ENCODE measurements around the gene LUZP1. TPM values are rescaled to one million over a fixed set of nuclear protein-coding genes. Genes with fewer than 3 reads are reported as not detected.

The LUZP1 gene
- polyA plus RNA-seq, 1 donor from 2014 or later, result 13.2 TPM

DNA sequence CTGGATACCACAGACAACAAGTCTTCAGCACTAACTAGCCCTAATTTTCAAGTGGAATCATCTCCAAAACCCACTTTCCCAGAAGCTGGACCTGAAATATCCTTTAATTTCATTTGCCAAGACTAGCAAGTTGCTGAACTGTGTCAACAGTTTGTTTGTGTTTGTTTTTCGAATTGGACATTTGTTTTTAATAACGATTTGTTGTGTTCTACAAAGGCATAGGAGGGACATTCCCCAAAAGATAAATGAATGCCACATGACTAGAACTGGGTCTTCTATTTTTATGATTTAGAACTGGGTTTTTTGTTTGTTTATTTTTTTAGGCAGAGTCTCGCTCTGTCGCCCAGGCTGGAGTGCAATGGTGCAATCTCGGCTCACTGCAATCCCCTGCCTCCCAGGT is 17.9 kb downstream of the LUZP1 start:
- no peaks in the 10 kb centered on the region for H3K27me3 Mint-ChIP-seq
- H3K9me3 Mint-ChIP-seq, result no peaks in the 10 kb centered on the region
- no peak overlapping the region for H3K4me3 Mint-ChIP-seq
- no peak overlapping the region for H3K27ac Mint-ChIP-seq
- H3K4me1 Mint-ChIP-seq, result peaks cover 8 to 24% (median 16%) of the 10 kb centered on the region in 3 donors
- H3K36me3 Mint-ChIP-seq, result peaks cover 8% of the 10 kb centered on the region

DNA sequence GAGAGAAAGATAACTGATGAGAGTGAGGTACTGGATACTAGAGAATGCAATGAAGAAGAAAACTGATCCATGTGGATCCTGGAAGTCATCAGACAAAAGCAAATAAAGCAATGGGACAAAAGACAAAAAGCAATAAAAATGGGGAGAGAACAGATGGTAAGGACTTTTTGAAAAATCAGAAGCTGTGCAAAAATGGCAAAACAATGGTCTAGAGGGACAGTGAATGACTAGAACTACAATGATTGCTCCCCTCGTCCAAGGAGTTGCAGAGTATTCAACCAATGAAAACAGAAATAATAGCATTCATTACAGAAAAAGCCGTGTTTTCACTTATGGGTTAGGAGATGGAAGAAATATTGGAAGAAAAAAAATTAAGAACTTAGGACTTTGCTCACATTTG is 18.5 kb downstream of the LUZP1 start:
- Mint-ChIP-seq H3K9me3 (no peaks in the 10 kb centered on the region), H3K27ac (no peak overlapping the region), H3K4me1 (peaks cover 8 to 24% (median 16%) of the 10 kb centered on the region in 3 donors), H3K4me3 (no peak overlapping the region), H3K36me3 (peaks cover 8% of the 10 kb centered on the region), H3K27me3 (no peaks in the 10 kb centered on the region)

DNA sequence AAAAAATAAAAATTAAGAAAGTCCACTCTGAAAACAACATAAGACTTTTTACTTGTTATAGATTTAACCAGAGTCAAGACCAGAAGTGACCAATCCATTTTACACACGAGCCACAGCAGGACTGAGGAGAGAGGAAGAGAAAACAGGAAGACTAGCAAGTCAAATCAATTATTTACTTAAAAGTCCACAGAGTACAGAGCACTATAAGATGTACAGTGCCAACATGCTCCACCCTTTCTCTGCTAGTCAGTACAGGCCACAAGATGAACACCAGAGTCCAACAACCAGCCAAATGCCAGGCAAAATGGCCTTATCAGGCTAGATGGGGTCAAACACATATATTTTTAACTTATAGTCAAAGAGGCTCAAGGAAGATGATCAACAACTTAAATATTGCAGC is 19.5 kb downstream of the LUZP1 start:
- H3K4me1 Mint-ChIP-seq, result peaks cover 11 to 24% (median 16%) of the 10 kb centered on the region in 3 donors
- no peak overlapping the region for H3K4me3 Mint-ChIP-seq
- H3K36me3 Mint-ChIP-seq, result peaks cover 8% of the 10 kb centered on the region
- no peak overlapping the region for H3K27ac Mint-ChIP-seq
- H3K27me3 Mint-ChIP-seq, result no peaks in the 10 kb centered on the region
- H3K9me3 Mint-ChIP-seq, result no peaks in the 10 kb centered on the region

- H3K27me3 Mint-ChIP-seq, result no peaks in the 10 kb centered on the region
- no peaks in the 10 kb centered on the region for H3K9me3 Mint-ChIP-seq
- H3K27ac Mint-ChIP-seq, result no peak overlapping the region
- peaks cover 10 to 24% (median 14%) of the 10 kb centered on the region in 3 donors for H3K4me1 Mint-ChIP-seq
- no peak overlapping the region for H3K4me3 Mint-ChIP-seq
- peaks cover 5% of the 10 kb centered on the region for H3K36me3 Mint-ChIP-seq
These were observed 20.6 kb downstream of the LUZP1 start for GRCh38 chr1:23148084-23148483.

- Mint-ChIP-seq H3K4me3 (peak overlapping the region in 1 of 4 donors; percentile 31), H3K36me3 (peaks cover 1% of the 10 kb centered on the region), H3K27me3 (no peaks in the 10 kb centered on the region), H3K9me3 (no peaks in the 10 kb centered on the region), H3K4me1 (peaks cover 0 to 5% (median 2%) of the 10 kb centered on the region in 3 donors), H3K27ac (no peak overlapping the region)
These were observed 27.6 kb downstream of the LUZP1 start for GRCh38 chr1:23140940-23141596.

DNA sequence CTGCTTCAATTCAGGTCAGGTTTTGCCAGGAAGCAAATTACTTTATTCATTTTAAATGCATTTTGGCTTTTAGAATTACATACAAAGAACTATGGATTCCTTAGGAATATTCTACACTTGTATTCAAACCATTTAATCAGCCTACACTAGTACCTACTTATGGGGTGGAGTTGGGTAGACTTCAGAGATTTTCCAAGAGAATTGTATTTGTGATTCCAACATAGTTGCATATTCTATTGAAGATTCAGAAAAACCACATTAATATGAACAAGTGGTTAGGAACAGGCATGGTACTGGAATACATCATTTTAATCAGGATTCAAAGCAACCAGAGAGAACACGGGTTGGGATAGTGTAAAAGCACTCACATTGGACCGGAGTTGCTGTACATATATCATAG is 33.4 kb downstream of the LUZP1 start:
- no peak overlapping the region for H3K27ac Mint-ChIP-seq
- peaks cover 3% of the 10 kb centered on the region for H3K36me3 Mint-ChIP-seq
- no peaks in the 10 kb centered on the region for H3K27me3 Mint-ChIP-seq
- H3K4me1 Mint-ChIP-seq, result peaks cover 0 to 4% (median 4%) of the 10 kb centered on the region in 3 donors
- H3K4me3 Mint-ChIP-seq, result no peak overlapping the region
- no peaks in the 10 kb centered on the region for H3K9me3 Mint-ChIP-seq

- H3K36me3 Mint-ChIP-seq, result peaks cover 3% of the 10 kb centered on the region
- peaks cover 0 to 4% (median 4%) of the 10 kb centered on the region in 3 donors for H3K4me1 Mint-ChIP-seq
- no peaks in the 10 kb centered on the region for H3K9me3 Mint-ChIP-seq
- H3K27ac Mint-ChIP-seq, result no peak overlapping the region
- H3K27me3 Mint-ChIP-seq, result no peaks in the 10 kb centered on the region
- H3K4me3 Mint-ChIP-seq, result no peak overlapping the region
These were observed 34.6 kb downstream of the LUZP1 start for GRCh38 chr1:23134055-23134454.

GRCh38 chr1:23133587-23133986 is 35.1 kb downstream of the LUZP1 start:
- no peaks in the 10 kb centered on the region for H3K27me3 Mint-ChIP-seq
- H3K4me1 Mint-ChIP-seq, result peaks cover 0 to 4% (median 4%) of the 10 kb centered on the region in 3 donors
- no peaks in the 10 kb centered on the region for H3K9me3 Mint-ChIP-seq
- H3K27ac Mint-ChIP-seq, result no peak overlapping the region
- peaks cover 3% of the 10 kb centered on the region for H3K36me3 Mint-ChIP-seq
- H3K4me3 Mint-ChIP-seq, result no peak overlapping the region

- Mint-ChIP-seq H3K27ac (no peak overlapping the region), H3K9me3 (no peaks in the 10 kb centered on the region), H3K4me3 (no peak overlapping the region), H3K36me3 (peaks cover 2% of the 10 kb centered on the region), H3K4me1 (peaks cover 0 to 4% (median 4%) of the 10 kb centered on the region in 3 donors), H3K27me3 (no peaks in the 10 kb centered on the region)
These were observed 36.6 kb downstream of the LUZP1 start for GRCh38 chr1:23132033-23132432.

- peaks cover 1 to 4% (median 3%) of the 10 kb centered on the region in 3 donors for H3K4me1 Mint-ChIP-seq
- no peak overlapping the region for H3K4me3 Mint-ChIP-seq
- H3K27me3 Mint-ChIP-seq, result no peaks in the 10 kb centered on the region
- H3K27ac Mint-ChIP-seq, result no peak overlapping the region
- H3K9me3 Mint-ChIP-seq, result no peaks in the 10 kb centered on the region
- peaks cover 1% of the 10 kb centered on the region for H3K36me3 Mint-ChIP-seq
These were observed 38.8 kb downstream of the LUZP1 start for GRCh38 chr1:23129846-23130245.

- H3K27ac Mint-ChIP-seq, result no peak overlapping the region
These were observed 41.9 kb downstream of the LUZP1 start for GRCh38 chr1:23126801-23127200.

GRCh38 chr1:23126200-23126599 is 42.5 kb downstream of the LUZP1 start:
- no peak overlapping the region for H3K27ac Mint-ChIP-seq
- H3K36me3 Mint-ChIP-seq, result peaks cover 5% of the 10 kb centered on the region
- H3K4me3 Mint-ChIP-seq, result no peak overlapping the region
- H3K4me1 Mint-ChIP-seq, result peaks cover 5 to 7% (median 6%) of the 10 kb centered on the region in 3 donors
- no peaks in the 10 kb centered on the region for H3K27me3 Mint-ChIP-seq
- H3K9me3 Mint-ChIP-seq, result no peaks in the 10 kb centered on the region

More at GRCh38 chr1:23126801-23127200, 41.9 kb downstream of the LUZP1 start:
- Mint-ChIP-seq H3K9me3 (no peaks in the 10 kb centered on the region), H3K27me3 (no peaks in the 10 kb centered on the region), H3K4me3 (no peak overlapping the region), H3K4me1 (peaks cover 5 to 9% (median 6%) of the 10 kb centered on the region in 3 donors), H3K36me3 (peaks cover 5% of the 10 kb centered on the region)

DNA sequence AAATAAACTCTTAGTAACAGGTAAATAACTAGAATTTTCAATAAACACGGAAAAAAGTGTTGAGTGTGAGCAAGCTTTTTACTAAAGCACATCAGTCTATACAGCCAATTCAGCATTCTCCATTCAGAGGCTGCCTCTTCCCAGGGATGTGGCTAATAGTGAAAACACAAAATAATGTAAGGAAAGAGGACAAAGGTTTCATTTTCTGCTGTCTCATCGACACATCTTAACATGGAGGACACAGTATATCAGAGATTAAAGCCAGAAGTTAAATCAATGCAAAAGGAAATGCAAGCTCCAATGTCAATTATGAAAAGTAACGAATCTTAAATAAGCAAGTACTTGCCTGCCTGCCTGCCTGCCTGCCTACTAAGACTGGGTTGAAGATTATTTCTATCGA is 43.2 kb downstream of the LUZP1 start:
- Mint-ChIP-seq H3K4me1 (peaks cover 5 to 9% (median 6%) of the 10 kb centered on the region in 3 donors), H3K4me3 (no peak overlapping the region), H3K36me3 (peaks cover 3% of the 10 kb centered on the region), H3K9me3 (no peaks in the 10 kb centered on the region), H3K27me3 (no peaks in the 10 kb centered on the region), H3K27ac (no peak overlapping the region)

DNA sequence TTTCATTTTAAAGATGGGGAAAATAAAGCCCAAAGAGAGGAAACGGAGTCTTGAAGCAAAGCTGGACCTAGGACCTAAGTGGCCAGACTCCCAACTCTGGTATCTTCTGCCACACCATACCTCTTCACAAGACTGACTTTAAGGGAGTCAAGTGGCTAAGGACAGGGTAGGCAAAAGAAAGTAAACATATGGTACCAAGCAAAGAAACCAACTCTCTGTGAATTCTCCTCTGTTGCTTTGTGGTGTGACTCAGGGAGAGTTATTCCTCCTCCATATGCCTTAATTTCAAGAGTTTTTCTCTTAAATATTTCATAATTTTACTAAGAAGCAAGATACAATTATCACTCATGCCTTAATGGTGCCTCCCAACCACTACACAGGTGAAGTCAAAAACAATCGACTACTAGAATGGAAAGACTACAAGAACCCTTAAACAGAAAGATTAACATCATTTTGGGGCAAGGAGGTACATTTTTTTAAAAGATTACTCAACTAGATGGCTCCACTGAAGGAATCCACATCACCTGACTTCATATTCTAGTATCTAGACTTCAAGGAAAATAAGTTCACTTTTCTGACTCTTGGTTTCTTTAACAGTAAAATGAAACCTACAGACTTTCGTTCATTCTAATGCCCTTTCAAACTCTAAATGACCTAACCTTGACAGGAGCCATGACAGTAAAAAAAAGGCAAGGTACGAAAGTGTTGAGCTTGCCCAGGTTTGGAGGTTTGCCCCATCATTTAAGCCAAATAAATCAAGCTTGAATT is 44.2 kb downstream of the LUZP1 start:
- no peaks in the 10 kb centered on the region for H3K9me3 Mint-ChIP-seq
- peak overlapping the region in 1 of 3 donors; percentile 31 for H3K27ac Mint-ChIP-seq
- H3K27me3 Mint-ChIP-seq, result no peaks in the 10 kb centered on the region
- H3K4me3 Mint-ChIP-seq, result no peak overlapping the region
- peaks cover 3% of the 10 kb centered on the region for H3K36me3 Mint-ChIP-seq
- H3K4me1 Mint-ChIP-seq, result peaks cover 6 to 12% (median 7%) of the 10 kb centered on the region in 3 donors

- H3K27me3 Mint-ChIP-seq, result no peaks in the 10 kb centered on the region
- peaks cover 6 to 22% (median 15%) of the 10 kb centered on the region in 3 donors for H3K4me1 Mint-ChIP-seq
- H3K9me3 Mint-ChIP-seq, result no peaks in the 10 kb centered on the region
- H3K4me3 Mint-ChIP-seq, result no peak overlapping the region
- peaks cover 3% of the 10 kb centered on the region for H3K36me3 Mint-ChIP-seq
- no peak overlapping the region for H3K27ac Mint-ChIP-seq
These were observed 45.1 kb downstream of the LUZP1 start for GRCh38 chr1:23123528-23123927.
